ENCODE data around the gene PGRMC2.

The PGRMC2 gene, protein sequence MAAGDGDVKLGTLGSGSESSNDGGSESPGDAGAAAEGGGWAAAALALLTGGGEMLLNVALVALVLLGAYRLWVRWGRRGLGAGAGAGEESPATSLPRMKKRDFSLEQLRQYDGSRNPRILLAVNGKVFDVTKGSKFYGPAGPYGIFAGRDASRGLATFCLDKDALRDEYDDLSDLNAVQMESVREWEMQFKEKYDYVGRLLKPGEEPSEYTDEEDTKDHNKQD

DNA sequence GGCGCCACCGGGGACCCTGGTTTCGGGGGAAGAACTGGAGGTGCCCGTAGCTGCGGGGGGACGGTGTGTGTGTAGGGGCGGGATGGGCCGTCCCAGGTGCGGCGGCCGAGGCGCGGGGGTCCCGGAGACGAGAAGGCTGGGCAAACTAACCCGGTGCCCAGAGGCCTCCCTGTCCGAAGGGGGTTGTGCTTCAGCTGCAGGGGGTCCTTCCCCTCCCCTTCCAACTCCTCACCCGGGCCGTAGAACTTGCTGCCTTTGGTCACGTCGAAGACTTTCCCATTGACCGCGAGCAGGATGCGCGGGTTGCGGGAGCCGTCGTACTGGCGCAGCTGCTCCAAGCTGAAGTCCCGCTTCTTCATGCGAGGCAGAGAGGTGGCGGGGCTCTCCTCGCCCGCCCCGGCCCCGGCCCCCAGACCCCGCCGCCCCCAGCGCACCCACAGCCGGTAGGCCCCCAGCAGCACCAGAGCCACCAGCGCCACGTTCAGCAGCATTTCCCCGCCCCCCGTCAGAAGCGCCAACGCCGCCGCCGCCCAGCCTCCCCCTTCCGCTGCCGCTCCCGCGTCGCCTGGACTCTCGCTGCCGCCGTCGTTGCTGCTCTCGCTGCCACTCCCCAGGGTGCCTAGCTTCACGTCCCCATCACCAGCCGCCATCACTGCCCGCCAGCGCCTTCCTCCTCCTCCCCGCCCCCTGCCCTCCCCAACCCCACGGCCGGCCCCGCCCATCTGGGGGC lies at the start of gene PGRMC2:
Gene PGRMC2, minus strand, starts transcription at position 673 of the 730 bp plus-strand sequence. Its CDS starts 23 bp downstream, at position 650.
- DNase-seq = peak; percentile 12

DNA sequence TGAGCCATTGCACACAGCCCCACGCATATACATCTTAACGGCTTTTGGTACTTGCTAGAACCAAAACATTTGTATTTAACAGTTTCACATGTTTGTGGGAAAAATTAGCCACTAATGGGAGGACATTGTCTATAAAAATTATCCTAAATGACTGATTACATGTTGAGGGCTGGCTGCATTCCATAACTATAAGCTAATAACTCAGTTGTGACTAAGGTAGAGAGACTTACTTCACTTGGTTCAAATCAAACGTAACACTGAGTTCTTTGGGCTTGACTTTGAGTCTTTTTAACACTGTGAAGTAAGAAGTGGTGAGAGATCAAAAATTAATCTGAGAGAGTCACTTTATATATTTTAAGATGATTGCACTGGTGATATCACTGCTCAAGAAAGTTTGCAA lies 47.9 kb upstream of the PGRMC2 start:
- DNase-seq = no peak

DNA sequence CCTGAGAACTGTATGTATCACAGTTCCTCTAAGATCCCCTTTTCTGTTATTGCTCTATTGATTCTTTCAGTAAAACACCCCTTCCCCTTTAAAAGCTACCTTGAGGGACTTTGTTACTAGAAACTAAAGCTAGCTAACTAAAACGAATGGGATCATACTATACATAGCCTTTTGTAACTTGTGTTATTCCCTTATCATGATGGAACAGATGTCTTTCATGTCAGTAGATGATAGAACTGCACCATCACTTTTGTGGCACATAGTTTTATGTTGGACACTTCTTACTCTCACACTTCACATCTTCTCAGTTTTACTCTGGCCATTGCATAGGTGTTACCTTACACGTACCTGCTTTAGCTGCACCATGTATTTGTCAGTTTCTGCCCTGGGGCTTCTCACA lies 46.6 kb upstream of the PGRMC2 start:
- DNase-seq = no peak

DNA sequence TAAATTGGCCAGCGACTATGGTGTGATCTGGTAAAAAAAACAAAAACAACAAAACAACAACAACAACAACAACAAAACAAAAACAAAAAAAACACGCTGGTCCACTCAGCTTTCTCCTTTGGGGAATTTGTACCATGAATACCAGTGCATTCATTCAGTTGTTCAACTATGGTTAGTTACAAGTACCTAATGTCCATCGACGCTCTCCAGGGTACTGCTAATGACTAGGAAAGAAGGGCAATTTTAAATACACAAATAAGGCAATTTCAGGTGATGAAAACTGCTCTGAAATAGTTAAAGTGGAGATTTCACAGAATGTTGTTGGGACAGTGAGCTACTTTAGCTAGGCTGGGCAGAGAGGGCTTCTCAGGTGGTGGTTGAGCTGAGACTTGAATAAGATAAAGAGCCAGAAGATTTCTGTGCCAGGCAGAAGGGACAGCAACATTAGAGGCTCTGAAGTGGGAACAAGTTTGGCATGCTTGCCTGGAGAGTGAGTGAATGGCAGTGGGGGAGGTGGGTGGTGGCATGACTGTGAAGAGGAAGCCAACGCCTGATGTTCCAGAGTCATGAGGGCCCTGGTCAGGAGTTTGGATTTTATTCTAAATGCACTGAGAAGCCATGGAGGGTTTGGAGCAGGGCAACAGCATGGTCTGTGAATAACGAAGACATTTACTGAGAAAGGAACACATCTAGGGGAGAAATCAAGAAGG lies 45.9 kb upstream of the PGRMC2 start:
- no peak for DNase-seq

DNA sequence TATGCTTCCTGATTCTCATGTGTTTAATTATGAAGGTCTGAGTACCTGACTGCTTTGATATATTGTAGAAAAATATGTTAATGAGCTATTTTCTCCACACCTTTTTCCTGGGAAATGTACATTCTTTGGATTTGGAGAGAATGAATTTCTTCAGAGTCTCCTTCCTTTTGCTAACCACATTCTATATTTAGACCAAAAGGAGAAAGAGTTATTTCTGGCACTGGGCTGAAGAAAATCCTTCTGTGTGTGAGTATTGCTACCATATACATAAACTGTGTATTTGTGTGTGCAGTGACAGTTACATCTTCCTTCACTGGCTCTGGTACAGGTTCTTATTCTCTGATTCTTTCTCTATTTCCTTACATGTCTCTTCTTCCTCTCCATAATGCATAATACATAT lies 44.5 kb upstream of the PGRMC2 start:
- DNase-seq = no peak

DNA sequence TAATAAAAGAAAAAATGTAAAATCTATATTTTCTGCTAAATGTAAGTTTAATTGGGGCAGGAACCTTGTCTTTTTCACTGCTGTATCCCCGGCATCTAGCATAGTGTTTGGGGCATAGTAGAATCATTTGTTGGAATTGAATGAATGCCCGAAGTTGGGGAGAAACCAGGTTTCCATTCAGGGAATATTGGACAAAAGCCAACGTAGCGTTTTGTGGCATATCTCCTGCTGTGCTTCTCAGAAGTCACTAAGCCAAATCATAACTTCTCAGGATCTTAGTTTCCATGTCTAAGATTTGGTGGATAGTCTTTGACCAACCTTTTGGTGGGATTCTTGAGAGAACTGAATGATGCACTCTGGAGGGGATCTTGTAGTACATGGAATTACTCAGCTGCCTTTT lies 42.0 kb upstream of the PGRMC2 start:
- no peak for DNase-seq

DNA sequence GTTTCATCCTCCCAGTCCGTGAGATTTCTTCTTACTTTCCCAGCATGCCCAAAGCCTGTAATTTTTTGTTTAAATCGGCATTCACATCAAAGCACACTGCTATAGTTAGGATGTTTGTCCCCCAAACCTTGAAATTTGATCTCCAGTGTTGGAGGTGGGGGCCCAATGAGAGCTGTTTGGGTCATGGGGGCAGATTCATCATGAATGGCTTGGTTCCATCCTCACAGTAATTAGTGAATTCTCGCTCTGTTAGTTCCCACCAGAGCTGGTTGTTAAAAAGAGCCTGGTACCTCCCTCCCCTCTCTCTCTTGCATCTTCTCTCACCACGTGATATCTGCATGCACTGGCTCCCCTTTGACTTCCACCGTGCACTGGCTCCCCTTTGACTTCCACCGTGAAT lies 40.5 kb upstream of the PGRMC2 start:
- DNase-seq = no peak

DNA sequence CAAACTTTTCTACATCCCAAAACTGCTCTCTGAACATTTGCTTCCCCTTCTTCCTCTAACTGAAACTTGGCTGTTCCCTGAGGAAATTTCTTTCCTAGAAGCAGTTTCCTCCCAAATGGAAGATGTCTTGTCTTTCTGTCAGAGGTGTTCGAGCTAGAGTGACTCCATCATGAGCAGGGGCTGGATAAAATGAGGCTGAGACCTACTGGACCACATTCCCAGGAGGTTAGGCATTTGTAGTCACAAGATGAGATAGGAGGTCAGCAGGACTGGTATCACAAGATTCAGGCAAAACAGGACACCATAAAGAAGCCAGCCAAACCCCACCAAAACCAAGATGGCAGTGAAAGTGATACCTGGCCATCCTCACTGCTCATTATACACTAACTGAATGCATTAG lies 35.8 kb upstream of the PGRMC2 start:
- no peak for DNase-seq

DNA sequence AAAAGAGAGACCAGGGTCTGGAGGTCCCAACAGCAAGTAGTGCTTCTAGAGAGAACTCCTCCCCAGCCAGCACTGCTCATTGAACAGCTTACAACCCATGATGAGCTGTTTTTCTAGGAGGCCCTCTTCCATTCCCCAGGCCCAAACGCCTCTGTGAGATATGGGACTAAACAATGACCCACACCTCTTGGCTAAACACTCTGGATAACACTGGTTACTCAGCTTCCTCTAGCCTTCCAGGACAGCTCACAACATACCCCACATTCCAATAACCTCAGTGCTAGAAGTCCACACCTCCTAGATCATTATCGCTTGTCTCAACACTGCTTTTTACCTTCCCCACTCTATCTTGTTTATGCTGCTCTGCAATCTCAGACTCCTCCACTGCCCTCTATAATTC lies 35.4 kb upstream of the PGRMC2 start:
- no peak for DNase-seq

DNA sequence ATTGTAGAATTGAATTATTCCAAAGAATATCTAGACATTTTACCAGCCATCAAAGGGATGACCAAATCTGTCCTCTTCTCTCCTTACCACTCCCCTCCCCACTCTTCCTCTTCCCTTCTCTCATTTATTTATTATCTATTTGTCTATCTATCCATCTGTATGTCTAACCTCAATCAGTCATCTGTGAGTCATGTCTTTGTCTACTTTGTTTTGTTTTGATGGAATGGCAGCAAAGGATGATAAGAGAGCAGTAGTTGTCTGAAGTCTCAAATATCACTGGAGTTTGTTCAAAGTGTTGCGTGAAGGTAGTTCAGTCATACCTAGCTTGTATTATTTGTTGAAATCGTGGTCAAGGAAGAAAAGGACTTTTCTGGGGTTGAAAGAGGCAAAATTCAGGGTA lies 34.7 kb upstream of the PGRMC2 start:
- DNase-seq = no peak

DNA sequence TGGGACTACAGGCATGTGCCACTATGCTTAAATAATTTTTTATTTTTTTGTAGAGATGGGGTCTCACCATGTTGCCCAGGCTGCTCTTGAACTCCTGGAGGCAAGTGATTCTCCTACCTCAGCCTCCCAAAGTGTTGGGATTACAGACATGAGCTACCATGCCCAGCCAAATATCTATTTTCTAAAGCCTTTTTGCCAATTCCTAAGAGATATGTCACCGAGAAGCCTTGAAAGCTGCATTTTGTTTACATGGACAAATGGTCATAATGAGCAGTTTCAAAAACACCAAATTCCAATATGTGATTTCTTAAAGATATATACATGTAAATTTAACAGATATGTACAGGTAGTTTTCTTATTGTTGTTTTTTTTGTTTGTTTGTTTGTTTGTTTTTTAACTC lies 33.0 kb upstream of the PGRMC2 start:
- DNase-seq = no peak

DNA sequence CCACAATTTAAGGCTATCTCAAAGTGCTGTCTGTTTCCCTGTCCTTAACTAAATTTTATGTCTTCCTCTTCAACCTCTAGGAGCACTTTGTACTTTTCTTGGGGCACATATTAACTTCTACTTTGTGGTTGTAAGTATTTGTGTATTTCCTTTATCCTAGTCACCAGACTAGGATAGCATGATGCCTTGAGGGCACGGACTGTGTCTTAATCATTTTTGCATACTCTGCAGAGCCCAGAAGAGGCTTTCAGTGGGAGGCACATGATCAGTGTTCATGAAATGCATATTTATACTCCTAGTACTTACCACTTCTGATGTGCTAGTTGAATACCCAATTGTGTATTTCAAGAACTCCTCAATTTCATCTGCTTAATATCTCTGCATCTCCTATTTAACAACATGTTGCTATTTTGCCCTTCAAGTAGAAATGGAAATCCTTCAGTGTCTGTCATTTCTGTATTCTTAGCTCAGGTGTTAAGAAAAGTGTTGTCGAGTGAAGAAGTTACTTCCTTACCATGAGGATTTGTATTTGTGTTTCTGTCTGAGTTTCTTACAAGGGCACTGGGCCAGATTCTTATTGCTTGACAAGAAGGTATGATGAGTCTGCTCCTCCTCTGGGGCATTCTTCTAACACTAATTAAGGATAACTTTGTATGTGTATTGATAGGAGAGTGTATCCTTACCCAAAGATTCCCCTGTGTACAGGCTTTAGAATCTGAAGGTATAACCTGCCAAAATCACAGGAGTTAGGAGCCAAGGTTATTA lies 28.3 kb upstream of the PGRMC2 start:
- DNase-seq = no peak

DNA sequence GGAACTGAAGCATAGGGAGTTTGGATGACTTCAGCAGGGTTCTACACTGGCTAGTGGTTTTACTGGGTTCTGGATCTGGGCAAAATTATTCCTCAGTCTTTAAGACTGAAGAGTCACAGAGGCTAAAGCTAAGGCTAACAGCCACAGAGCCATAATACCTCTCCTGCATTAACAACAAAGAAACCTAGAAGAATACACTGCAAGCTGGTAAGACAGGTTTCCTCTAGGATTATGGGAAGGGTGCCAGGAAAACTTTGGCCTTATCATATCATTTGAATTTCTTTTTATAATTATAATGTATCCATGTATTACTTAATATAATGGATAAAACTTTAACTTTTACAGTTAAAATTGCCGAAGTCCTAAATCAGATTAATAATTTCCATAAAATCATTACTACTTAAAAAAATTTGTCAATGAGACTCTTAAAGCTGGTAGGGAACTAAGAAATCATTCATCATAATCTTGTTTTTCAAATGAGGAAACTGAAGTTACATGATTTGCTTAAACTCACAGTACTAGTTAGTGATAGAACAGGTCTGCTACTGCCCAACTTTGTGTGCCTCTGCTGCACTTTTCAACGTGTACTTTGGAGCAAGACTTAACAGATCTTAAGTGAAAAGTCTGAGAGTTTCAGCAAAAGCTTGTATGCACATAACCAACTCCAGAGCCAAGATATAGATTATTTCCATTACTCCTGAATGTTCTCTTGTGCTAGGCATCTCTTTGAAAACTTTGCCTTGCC lies 24.2 kb upstream of the PGRMC2 start:
- DNase-seq = no peak

DNA sequence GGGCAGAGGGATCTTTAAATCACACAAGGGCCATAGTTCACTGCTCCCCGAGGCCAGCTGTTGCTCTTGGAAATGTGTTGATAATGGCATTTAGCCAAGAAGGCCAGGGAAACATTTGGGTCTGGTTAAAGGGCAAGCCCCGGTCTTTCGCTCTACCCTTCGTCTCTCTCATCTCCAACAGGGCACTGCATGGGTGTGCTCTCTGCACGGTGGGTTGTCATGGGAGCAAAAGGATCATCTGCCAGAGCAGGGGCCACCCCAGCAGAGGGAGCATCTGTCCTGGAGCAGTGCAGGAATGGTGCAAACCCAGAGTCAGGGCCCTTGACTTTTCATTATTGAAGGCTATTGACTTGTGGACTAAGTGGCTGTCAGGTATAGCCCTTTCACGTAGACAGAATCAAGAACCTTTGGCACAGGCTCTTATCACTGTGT lies 22.7 kb upstream of the PGRMC2 start:
- DNase-seq = no peak

DNA sequence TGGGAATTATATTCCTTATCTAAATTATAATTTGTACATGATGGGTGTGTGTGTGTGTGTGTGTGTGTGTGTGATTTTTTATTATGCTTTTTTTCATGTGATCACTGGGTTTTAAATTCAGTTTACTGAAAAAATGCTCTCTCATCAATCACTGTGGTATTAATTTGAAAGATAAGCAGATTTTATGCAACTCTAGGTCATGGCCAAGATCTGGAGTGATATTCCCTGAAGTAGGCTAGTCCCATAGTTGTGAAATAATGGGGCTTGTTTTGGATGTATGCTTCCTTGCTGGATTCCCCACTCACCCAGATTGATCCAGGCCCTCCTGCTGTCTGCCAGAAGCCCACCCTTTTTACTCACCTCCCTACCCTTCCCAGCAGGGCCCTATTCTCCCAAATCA lies 22.0 kb upstream of the PGRMC2 start:
- DNase-seq = no peak

DNA sequence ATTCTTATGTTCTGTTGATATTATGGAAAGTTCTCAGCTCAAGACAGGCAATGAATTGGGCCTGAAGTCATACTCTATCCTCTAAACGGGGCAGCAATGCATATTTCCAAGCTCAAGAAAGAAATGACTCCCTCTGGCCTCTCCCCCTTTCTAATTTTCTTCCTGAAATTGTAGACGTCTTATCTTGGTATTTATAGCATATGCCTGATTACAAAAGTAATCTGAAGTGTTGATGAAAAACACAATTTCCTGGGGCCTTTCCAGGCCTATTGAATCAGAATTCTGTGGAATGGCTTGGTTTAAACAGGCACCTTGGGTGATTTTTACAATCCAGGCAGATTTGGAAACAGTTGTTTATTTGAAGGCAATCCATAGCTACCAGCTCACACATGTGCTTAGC lies 21.4 kb upstream of the PGRMC2 start:
- no peak for DNase-seq

DNA sequence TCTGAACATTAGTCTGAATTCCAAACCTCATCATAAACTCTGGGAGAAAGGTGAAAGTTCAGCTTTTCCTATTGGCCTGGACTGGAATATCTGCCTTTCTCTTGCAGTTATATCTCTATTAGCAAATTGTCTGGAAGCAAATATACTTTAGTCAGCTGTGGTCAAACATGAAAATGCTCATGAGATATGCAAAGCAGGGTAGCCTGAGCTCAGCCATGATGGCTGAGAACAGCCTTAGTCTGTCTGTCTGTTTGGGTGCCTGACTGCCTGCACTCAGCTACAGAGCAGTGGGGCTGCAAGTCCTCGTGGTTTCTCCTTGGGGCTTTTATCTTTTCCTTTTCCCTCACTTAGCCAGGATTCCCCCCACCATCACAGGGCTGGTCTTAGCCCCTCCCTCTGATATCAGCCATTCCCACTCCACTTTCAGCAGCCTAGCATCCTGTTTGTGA lies 19.5 kb upstream of the PGRMC2 start:
- no peak for DNase-seq

DNA sequence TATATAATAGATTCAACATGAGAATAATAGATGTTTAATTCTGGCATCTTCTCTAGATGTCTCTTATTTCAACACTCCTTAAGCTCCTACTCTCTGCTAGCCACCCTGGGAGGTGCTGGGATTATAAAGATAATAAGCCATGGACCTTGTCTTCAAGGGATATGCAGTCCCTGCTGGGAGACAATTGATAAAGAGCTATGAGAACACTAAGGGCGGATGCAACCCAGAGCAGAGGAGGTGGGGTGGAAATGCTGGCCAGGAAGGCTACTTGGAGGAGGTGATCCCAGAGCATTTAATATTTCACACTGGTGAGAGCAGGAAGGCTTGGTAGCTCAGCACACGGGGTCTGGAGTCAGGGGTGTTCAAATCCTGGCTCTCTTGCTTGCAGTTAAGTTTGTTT lies 18.3 kb upstream of the PGRMC2 start:
- no peak for DNase-seq

DNA sequence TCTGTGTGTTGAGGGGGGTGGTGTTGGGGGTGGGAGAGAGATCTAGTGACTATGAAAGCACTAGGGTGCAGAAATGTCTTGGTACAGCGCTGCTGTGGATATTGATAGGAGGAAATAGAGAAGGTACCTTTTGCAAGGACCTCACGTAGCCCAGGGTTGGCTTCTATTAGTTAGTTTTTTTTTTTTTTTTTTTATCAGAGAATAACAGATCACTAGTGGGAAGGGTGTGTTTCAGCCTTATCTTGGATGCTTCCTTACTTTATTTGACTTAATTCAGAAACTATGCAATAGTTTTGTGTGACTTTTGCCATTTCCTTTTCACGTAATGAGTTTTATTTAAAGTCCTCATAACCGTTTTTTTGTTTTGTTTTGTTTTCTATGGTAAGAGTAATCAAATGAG lies 16.4 kb upstream of the PGRMC2 start:
- no peak for DNase-seq

DNA sequence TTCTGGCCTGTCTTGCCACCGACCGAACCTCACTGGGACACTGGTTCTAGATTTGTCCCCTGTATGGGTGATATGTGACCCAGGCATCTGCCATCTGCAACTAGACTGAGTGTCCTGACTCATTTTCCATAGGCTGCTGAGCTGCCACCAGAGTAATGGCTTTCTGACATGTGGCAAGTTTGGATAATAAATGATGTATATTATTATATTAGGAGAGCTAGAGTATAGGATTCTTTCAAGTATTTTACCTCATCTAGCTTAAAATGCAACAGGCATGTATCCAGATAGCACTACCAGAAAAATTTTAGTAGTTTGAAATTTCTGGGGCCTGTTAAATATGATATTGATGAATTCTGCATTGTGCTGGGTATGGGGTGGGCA lies 15.8 kb upstream of the PGRMC2 start:
- no peak for DNase-seq

DNA sequence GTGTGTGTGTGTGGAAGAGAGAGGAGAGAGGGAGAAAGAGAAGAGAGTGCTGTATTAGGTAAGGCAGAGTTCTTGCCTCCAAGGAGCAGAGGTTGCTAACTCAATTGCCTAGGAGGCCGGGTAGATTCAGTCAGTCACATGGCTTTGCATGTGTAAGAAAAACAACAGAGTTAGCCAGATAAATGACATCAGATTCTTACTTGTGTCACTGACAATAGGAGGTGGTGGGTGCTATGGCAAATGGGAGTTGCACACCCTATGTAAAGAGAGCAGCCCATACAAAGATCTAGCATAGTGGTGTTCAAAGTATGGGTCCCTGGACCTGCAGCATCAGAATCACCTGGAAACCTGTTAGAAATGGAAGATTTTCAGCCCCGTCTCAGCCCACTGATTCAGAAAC lies 14.4 kb upstream of the PGRMC2 start:
- DNase-seq = no peak

DNA sequence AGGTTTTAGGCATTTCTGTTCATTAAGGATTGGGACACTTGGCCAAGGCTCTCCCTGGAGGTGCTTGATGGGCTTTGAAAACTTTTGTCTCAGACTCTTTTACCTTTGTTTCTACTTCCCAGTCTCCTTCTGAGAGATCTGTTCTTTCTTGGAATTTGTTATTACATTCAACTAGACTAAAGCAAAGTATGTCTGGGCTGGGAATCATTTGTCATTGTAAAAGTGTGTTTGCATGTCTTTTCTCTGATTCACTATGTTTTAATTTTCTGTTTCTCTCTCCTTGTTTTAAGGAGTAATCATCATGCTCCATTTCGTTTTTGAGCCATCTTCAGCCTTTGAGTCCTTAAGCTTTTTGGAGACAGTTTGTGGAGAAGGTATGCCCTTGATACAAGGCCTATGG lies 12.2 kb upstream of the PGRMC2 start:
- DNase-seq = no peak

DNA sequence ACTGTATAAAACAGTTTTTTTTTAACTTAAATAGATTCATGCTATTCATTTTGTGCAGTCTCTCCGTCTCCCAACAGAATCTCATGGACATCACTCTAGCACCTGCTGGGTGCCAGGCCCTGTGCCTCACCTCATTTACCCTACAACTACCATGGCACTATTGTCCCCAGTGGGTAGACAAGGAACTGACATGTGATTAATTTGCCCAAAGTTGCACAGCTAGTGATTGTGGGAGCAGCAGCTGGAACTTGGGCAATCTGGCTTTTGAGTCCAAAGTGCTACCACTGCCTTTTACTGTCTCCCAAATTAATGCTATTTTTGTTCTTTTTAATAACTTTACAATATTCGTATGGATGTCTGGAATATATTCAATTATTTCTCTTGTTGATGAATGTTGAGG lies 11.2 kb upstream of the PGRMC2 start:
- no peak for DNase-seq
